SU-DHL-6 (cell line): Measurements from ENCODE around the gene C6orf120.
A peak's percentile ranks its signal among the peaks of the same experiment; 100 is the strongest.

Experiments
- H2AFZ ChIP-seq: fragments of 200-600 bp; sonication (generic); 2 replicates; pipeline ENCODE4 v1.6.1; 2014; ENCODE audit warnings: low read depth, mild to moderate bottlenecking, moderate library complexity, mixed read lengths, antibody characterized with exemption, low read length; ENCODE audit not compliant: severe bottlenecking
- H3F3A ChIP-seq: fragments of 200-600 bp; shearing (Covaris generic); 2 replicates; pipeline ENCODE4 v1.6.0; 2016; ENCODE audit warnings: antibody characterized with exemption, mild to moderate bottlenecking; ENCODE audit not compliant: insufficient read depth
- H3K27ac ChIP-seq: fragments of 200-600 bp; sonication (generic); 2 replicates; pipeline ENCODE4 v1.5.1; 2016; ENCODE audit warnings: low read depth, mild to moderate bottlenecking, low read length, moderate library complexity, mixed read lengths
- H3K27me3 ChIP-seq: fragments of 200-600 bp; sonication (generic), shearing (Covaris generic); 2 replicates; pipeline ENCODE4 v1.6.0; 2014; ENCODE audit warnings: mild to moderate bottlenecking, low read length
- H3K36me3 ChIP-seq: fragments of 200-600 bp; sonication (generic); 2 replicates; pipeline ENCODE4 v1.6.1; 2014; ENCODE audit warnings: mild to moderate bottlenecking, low read length, mixed read lengths
- H3K4me2 ChIP-seq: fragments of 300-600, 200-600 bp; shearing (Covaris generic), sonication (generic); 2 replicates; pipeline ENCODE4 v1.6.0; 2014; ENCODE audit warnings: low read length, low read depth, mild to moderate bottlenecking; ENCODE audit not compliant: poor library complexity, severe bottlenecking
- H3K4me3 ChIP-seq: fragments of 200-600 bp; sonication (generic); 2 replicates; pipeline ENCODE4 v1.5.1; 2014; ENCODE audit warnings: antibody characterized with exemption, low read length, mild to moderate bottlenecking, mixed read lengths; ENCODE audit not compliant: insufficient read depth, poor library complexity, severe bottlenecking
- H3K79me2 ChIP-seq: fragments of 200-600 bp; sonication (generic); 2 replicates; pipeline ENCODE4 v1.6.1; 2014; ENCODE audit warnings: mild to moderate bottlenecking, low read length, moderate library complexity; ENCODE audit not compliant: insufficient read depth
- H3K9ac ChIP-seq: fragments of 200-600 bp; sonication (generic); 2 replicates; pipeline ENCODE4 v1.7.0; 2014; ENCODE audit warnings: mild to moderate bottlenecking, low read length
- H3K9me2 ChIP-seq: fragments of 200-600 bp; sonication (generic); replicated peaks from 2 replicates; pipeline ENCODE4 v1.6.1; 2014; ENCODE audit warnings: low read length; ENCODE audit not compliant: insufficient read depth
- H3K9me3 ChIP-seq: fragments of 200-600 bp; sonication (generic); 2 replicates; pipeline ENCODE4 v1.6.1; 2014; ENCODE audit warnings: low read length, mixed read lengths; ENCODE audit not compliant: insufficient read depth
- H4K20me1 ChIP-seq: fragments of 200-600 bp; sonication (generic); 2 replicates; pipeline ENCODE4 v1.6.1; 2014; ENCODE audit warnings: low read depth, mild to moderate bottlenecking, antibody characterized with exemption, low read length, moderate library complexity, mixed read lengths
- EZH2phosphoT487 ChIP-seq: fragments of 200-600 bp; sonication (generic), shearing (Covaris generic); conservative IDR thresholded peaks from 2 replicates; pipeline ENCODE4 v1.6.1; 2018; ENCODE audit warnings: mild to moderate bottlenecking, antibody characterized with exemption, low read length, moderate library complexity, mixed read lengths
- TF ChIP-seq, protein P1 (sequence below): fragments of 200-600 bp; sonication (generic); IDR thresholded peaks from one replicate; pipeline ENCODE4 v1.5.1; 2017; ENCODE audit warnings: antibody characterized with exemption, mild to moderate bottlenecking, low read length, moderate library complexity; ENCODE audit not compliant: insufficient read depth, poor library complexity, severe bottlenecking

Gene C6orf120

DNA sequence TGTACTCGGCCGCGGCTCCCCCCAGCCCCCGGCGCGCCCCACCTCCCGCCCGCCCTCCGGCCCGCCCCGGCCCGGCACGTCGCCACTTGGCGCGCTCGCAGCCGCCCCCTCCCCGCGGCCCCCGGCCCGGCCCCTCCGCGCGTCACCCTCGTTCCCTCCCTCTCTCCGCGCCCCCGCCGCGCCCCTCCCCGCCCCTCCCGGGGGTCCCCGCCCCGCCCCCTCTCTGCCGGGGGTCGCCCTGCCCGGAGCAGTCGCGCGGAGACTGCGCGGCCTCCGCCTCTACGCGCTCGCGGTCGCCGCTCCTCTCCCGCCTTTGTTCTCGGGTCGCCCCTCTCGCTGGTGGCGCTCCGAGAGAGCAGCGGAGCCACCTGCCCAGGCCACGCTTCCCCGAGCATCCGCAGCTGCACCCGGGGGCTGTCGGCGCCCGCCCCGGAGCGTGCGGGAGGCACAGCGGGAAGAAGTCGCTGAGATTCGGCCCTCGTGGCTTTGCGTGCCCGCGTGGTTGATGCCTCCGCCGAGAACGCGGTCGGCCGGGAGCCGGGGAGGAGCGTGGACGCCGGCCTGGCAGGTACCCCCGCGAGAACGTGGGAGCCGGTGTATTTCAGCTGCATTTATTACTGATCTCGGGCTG, 22.7 kb downstream of the C6orf120 start, which contains the start of gene PHF10:
Gene PHF10 (minus strand): TSS at position 7 of the 631 bp plus-strand sequence. CDS start 569 bp downstream, outside the sequence.
- H3K9me2 ChIP-seq, result no peaks in the 10 kb centered on the region
- peak within 1 kb of the TSS; percentile 90 for H2AFZ ChIP-seq
- H3K9me3 ChIP-seq, result no peaks in the 10 kb centered on the region
- peak within 1 kb of the TSS; percentile 78 for H3K9ac ChIP-seq
- H3K27me3 ChIP-seq, result no peaks in the 10 kb centered on the region
- H3K36me3 ChIP-seq, result no peaks in the 10 kb centered on the region
- TF ChIP-seq, protein P1, sequence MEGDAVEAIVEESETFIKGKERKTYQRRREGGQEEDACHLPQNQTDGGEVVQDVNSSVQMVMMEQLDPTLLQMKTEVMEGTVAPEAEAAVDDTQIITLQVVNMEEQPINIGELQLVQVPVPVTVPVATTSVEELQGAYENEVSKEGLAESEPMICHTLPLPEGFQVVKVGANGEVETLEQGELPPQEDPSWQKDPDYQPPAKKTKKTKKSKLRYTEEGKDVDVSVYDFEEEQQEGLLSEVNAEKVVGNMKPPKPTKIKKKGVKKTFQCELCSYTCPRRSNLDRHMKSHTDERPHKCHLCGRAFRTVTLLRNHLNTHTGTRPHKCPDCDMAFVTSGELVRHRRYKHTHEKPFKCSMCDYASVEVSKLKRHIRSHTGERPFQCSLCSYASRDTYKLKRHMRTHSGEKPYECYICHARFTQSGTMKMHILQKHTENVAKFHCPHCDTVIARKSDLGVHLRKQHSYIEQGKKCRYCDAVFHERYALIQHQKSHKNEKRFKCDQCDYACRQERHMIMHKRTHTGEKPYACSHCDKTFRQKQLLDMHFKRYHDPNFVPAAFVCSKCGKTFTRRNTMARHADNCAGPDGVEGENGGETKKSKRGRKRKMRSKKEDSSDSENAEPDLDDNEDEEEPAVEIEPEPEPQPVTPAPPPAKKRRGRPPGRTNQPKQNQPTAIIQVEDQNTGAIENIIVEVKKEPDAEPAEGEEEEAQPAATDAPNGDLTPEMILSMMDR, result no peak
- no peak for TF ChIP-seq EZH2phosphoT487
- H3K4me2 ChIP-seq, result peak within 1 kb of the TSS; percentile 95
- H3K79me2 ChIP-seq, result peaks cover 38% of the 10 kb centered on the region
- peak within 1 kb of the TSS; percentile 73 for H3K27ac ChIP-seq
- H3F3A ChIP-seq, result peaks cover 34% of the 10 kb centered on the region
- H3K4me3 ChIP-seq, result peak within 1 kb of the TSS; percentile 78
- peaks cover 21% of the 10 kb centered on the region for H4K20me1 ChIP-seq

DNA sequence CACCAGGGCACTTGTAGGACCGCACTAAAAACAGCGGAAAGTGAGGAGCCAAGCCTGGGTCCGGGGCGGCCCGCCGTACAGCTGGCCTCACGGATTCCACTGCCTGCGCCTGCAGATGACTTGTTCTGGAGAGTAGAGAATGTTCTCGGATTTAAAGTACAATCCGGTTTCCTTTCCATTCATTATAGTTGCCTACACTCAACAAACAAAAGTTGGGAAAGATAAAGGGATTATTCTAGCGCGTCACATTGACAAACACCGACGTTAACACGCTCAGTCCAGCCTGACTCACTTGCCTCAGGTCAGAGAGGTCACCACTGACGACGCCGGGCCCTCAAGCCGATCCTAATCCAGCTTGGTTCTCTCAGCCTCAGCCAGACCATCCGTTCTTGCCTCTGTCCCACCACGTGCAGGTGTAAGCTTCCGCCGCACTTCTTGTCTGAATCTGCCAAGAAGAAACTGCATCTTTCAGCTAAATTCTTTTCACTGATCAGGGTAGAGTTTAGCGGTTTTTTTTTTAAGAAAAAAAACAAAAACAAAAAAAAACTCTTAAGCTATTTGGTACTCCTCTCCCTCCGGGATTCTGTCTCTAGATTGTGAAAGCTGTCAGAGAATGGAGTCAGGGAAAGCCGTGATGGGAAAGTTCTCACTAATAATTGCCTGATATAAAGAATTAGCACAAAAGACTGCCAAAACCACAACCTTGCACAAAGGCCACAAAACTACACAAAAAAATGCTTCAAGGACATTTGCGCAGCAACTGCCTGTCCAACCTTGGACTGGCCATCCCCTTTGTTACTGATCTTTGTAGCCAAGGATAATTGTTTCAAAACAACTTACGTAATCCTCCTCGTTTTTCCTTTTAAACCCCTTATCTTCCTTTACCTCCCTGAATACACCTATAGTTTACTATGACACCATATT, 23.5 kb downstream of the C6orf120 start:
- Histone ChIP-seq H3K4me3 (peak overlapping the region; percentile 77), H3K4me2 (peak overlapping the region; percentile 61), H3K9ac (peak overlapping the region; percentile 71), H3K79me2 (peaks cover 30% of the 10 kb centered on the region), H3K9me3 (no peaks in the 10 kb centered on the region), H3K27me3 (no peaks in the 10 kb centered on the region), H3K9me2 (no peaks in the 10 kb centered on the region), H3K27ac (no peak overlapping the region), H4K20me1 (peaks cover 20% of the 10 kb centered on the region), H2AFZ (peak overlapping the region; percentile 90), H3K36me3 (no peaks in the 10 kb centered on the region), H3F3A (peaks cover 29% of the 10 kb centered on the region)
- TF ChIP-seq, protein P1, result no peak
- TF ChIP-seq EZH2phosphoT487, result no peak

DNA sequence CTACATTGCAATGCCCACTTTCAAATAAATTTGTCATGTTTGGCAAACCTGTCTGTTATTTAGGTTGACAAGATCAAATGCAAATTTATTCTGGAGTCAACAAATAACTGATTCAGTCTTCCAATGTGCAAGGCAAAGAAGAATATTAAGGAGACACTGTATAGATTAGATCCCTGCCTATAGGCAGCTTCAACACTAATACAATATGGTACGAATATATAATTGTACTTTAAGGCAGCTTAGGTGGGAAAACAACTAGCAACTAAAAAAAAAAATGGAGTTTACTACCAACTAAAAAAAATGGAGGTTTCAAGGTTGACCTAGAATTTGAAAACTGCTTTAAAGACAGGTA, 24.1 kb downstream of the C6orf120 start:
- no peaks in the 10 kb centered on the region for H3K9me2 ChIP-seq
- H2AFZ ChIP-seq, result no peak overlapping the region
- no peak for TF ChIP-seq EZH2phosphoT487
- TF ChIP-seq, protein P1, result no peak
- no peaks in the 10 kb centered on the region for H3K9me3 ChIP-seq
- no peaks in the 10 kb centered on the region for H3K36me3 ChIP-seq
- H4K20me1 ChIP-seq, result peaks cover 15% of the 10 kb centered on the region
- no peak overlapping the region for H3K9ac ChIP-seq
- H3K4me3 ChIP-seq, result no peak overlapping the region
- no peaks in the 10 kb centered on the region for H3K27me3 ChIP-seq
- no peak overlapping the region for H3K27ac ChIP-seq
- no peak overlapping the region for H3K4me2 ChIP-seq
- peaks cover 26% of the 10 kb centered on the region for H3F3A ChIP-seq
- H3K79me2 ChIP-seq, result peaks cover 24% of the 10 kb centered on the region
